GM12801 (cell line): ENCODE measurements around the gene MCTP2.

ENCODE experiments used
- TF ChIP-seq, protein P1 (sequence below): IDR thresholded peaks from one replicate; pipeline ENCODE4 v1.5.1; 2011; ENCODE audit warnings: control low read depth; ENCODE audit not compliant: insufficient read length; ENCODE audit errors: extremely low read depth

MCTP2 gene

DNA sequence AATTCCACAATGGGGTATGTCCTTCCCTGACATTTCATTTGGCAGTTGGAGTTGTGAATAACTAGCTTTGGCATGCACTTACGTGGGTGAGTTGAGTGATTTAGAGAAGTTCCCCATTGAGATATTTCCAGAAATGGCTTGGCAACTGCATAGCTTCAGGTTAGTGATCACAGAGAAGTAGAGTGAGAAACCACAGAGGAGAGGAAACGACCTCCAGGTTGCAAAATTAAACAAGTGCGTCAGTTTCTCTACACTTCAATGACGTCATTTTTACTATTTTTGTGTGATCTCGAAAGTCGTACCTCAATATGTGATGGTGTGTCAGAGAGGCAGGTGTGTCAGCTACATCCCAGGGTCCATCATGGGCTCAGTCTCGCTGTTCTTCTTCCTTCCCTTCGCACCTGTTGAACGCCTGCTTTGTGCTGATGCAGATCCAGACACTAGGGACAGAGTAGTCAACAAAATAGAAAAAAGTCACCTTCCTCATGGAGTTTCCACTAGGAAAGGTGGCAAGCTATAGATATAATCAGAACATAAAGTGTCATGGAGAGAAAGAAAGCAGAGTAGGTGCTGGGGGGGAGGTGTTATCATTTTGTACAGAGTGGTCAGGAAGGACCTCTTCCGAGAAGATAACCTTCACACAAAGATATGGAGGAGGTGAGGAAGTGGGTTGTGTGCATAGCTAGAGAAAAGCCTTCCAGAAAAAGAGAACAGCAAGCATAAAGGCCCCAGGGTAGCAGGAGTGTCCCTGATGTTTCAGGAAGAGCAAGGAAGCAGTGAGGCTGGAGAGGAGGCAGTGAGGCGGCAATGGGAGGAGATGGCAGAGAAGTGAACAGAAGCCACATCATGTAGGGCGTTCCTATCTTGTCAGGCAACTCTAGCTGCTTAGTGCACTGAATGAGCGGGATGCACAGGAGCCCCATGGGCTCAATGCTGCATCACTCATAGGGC, 75.6 kb downstream of the MCTP2 start:
- TF ChIP-seq, protein P1, sequence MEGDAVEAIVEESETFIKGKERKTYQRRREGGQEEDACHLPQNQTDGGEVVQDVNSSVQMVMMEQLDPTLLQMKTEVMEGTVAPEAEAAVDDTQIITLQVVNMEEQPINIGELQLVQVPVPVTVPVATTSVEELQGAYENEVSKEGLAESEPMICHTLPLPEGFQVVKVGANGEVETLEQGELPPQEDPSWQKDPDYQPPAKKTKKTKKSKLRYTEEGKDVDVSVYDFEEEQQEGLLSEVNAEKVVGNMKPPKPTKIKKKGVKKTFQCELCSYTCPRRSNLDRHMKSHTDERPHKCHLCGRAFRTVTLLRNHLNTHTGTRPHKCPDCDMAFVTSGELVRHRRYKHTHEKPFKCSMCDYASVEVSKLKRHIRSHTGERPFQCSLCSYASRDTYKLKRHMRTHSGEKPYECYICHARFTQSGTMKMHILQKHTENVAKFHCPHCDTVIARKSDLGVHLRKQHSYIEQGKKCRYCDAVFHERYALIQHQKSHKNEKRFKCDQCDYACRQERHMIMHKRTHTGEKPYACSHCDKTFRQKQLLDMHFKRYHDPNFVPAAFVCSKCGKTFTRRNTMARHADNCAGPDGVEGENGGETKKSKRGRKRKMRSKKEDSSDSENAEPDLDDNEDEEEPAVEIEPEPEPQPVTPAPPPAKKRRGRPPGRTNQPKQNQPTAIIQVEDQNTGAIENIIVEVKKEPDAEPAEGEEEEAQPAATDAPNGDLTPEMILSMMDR: no peak

DNA sequence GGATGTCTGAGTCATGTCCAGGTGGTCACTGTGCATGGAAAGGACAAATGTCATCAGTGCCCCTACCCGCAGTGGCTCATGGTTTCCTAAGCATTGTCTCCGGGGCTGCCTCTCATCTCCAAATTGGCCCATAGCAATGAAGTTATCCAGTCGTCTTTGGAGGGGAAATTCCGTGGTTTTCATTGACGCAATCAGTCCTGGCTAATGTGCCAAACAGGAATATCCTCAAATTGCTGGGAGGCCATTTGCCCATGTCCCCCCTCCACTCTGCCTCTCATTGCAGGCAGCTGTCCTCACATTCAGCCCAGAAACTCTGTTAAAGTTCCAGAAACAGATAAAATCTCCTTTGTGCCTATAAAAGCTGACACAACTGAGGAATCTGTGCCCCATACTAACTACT, 81.6 kb downstream of the MCTP2 start:
- TF ChIP-seq, protein P1: no peak

DNA sequence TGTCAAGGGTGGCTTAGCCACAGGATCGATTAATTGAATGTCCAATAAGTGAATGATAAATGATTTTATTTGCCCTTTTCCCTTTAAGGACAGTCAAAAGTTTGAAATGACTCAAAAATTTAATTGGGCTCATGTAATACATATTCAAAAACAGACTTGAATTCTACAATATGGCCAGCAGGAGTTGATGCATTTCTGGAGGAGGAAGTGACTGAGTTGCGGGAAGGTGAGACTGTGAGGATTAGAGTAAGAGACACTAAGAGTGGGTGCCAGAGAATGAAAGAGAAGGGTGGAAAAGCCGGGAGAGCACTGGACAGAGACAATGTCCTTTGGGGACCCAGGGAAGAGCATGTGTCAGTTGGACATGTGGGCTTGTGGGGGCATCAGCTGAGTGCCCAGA, 83.3 kb downstream of the MCTP2 start:
- TF ChIP-seq, protein P1: no peak

DNA sequence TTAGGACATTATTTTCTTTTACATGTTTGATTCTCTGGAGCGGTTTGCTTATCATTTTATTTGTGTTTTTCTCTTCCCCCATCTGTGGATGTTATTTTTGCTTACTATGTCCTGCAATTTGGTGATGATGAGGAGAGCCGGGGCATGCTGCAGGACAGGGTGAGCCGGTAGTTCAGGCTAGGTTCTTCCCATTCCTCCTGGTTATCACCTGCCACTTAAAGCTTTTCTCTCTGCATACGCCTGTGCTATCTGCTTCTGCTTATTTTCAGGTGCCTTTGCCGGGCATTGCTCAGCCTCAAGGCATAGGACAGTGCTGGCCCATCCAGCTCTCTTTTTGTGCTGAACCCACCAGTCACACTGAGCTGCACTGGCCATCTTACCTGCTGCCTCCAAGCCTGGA, 85.8 kb downstream of the MCTP2 start:
- TF ChIP-seq, protein P1: no peak

DNA sequence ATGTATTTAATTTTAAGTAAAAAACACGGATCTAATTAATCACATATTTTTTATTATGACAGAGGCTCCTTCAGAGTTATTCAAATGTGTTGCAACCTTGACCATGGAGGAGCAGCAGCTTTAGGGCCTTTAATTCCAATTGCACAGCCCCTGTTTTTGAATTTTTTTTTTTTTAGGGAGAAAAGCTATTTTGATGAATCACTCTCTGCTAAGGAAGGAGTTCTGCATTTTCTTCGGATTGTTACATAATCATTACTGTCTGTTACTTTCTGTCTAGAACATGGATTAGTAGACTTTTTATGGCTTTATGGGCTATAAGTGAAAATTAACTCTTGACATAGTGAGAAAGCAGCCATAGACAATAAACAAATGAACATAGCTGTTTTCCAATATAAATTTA, 90.8 kb downstream of the MCTP2 start:
- TF ChIP-seq, protein P1: no peak

DNA sequence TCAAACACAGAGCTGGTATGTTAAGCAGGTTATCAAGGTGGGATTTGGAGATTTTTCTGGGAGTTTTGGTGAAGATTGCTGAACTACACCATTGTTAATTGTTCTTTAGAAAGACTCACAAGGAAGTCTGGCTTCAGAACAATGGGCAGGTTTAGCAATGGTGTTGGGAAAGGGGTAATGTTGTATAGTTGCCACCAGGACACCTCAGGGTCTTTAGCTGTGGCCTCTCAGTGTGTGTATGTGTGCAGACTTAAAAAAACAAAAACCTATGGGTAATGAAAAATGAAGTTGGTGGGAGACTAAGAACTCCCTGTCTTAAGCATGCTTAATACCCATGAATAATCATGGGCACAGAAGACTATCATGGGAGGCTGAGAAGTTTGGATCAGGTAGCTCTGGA, 91.7 kb downstream of the MCTP2 start:
- TF ChIP-seq, protein P1: no peak

DNA sequence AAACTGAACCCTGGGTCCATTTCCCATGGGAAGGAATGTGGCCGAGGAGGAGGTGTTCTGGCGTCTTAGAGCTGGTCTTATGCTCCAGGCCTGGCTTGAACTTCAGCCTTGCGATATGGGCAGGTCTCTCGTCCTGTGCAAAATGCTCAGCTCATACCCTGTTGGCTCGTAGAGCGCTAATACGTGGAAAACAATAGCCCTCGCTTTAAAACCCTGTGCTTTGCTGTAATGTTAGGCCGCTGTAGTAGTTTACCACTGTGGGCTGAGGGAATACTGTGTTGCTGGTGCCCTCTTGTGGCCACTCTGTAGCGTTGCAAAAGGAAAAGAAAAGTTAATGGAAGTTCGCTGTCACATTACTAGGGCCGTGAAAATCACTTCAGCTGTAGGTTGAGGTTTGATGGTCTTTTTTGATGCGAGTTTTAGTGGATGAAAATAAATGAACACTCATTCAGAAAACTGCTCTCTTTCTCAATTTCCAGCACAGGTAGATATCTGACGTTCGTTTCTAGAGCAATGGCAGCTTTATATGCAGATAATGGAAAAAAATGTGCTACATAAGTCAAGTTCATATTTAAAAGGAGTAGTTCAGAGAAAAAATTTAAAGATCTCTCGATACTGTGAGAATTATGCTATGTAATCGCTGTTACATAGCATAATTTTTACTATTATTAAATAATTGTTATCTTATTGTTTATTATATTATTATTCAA, 92.9 kb downstream of the MCTP2 start:
- TF ChIP-seq, protein P1: no peak
